HG02970 (cell line): ENCODE measurements around the gene JAZF1.

Experiments used
- ATAC-seq: cut with Tn5 transposase; IDR thresholded peaks from one replicate; pipeline ENCODE4 v1.9.1; 2021; ENCODE audit warnings: mild to moderate bottlenecking, moderate library complexity, moderate number of reproducible peaks; ENCODE audit not compliant: unreplicated experiment, low FRiP score

JAZF1 gene

DNA sequence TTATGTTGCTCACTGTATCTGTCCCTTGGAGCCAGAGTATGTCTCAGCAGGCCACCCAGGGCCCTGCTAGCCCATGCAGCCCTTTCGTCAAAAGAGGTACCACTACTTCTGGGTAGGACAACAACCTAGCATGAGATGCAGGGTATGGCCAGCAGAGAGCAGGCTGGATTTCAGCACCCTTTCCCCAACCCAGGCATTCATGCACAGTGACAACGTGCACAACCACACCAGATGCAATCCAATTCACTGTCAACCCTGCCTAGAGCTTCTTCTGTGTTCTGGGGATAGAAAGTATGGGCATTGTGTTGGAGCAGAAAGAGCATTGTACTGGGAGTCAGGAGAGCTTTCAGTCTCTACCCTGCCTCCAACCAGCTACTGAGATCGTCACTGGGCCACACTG, 37.9 kb downstream of the JAZF1 start:
- no peak for ATAC-seq

DNA sequence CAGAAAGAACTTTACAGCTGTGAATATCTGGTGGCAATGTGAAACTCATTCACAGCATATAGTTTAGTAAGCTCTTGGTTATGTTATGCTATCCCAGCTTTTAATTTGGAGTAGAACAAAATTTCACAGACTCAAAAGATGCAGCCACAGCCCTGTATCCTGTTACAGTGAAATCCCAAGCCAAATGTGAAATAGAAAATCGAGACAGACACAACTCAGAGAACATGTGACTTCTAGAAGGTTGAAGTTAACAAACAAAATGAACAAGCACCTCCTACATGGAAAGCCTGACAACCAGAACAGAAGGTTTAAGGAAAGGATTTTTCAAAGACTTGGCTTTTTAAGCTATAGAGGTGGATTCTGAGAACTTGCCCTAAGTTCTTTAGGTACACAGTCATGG, 39.6 kb downstream of the JAZF1 start:
- ATAC-seq: no peak

DNA sequence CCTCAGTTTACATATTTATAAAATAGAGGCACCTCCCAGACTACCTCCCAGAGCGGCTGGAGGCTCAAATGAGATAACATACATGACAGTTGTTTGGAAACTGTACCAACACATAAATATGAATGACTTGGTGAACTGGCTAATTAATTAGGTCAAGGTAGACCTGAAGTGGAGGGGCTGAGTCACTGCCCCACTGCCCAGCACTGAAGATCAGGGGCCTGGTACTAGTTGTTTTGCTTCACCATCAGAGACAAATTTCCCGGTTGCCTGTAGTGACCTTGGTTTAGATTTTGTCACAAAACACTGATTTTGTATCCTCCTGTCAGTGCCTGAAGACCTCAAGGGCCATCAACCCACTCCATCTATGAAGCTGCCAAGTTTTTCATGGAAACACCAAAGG, 41.8 kb downstream of the JAZF1 start:
- no peak for ATAC-seq

DNA sequence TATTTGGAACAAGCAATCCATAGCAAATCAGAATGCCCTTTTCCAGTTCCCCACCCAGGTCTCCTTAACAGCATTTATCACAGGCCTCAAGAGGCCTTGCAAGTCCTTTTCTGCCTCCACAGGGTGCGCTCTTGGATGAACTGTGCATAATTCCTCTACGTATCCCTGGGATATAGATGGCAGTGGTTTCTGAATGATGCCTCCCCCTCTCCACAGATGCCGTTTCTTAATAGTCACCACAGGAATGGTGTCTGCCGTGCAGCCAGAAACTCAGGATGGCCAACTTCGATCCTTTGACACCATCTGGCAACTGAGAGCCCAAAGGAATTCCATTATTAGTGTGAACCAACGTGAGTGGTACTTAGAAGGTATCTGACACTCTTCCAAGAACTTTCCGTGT, 43.1 kb downstream of the JAZF1 start:
- no peak for ATAC-seq

DNA sequence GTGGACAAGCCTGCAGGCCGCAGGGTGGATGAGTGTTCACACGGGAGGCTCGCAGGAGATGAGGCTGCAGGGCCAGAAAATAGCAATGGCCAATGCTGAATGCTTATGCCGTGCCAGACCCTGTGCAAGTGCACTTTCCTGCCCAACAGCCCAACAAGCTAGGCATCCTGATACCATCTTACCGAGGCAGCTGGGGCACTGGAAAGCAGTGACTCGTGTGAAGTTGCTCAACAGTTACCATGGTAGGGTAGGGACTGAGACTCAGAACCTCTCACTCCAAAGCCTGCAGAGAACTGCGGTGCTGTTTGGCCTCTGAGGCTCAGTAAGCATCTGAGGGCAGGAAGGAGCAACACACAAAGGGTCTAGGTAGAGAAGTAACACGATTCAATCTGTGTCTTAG, 43.7 kb downstream of the JAZF1 start:
- ATAC-seq: no peak

DNA sequence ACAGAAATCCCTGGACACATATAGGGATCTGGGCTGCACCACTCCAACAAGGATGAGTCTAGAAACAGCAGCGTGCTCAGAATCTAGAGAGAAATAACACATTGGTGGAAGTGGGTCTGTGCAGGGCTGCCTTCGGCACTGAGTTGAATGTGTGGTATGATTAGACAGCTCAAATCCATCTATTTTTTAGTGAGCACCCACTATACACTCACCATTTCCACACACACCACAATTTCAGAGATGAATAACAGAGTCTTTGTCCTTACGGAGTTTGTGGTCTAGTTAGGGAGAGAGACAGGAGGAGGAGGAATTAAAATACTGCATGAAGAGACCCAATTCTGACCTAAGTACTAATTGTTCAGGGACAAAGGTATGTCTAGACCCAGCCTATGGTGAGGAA, 44.2 kb downstream of the JAZF1 start:
- ATAC-seq: no peak

DNA sequence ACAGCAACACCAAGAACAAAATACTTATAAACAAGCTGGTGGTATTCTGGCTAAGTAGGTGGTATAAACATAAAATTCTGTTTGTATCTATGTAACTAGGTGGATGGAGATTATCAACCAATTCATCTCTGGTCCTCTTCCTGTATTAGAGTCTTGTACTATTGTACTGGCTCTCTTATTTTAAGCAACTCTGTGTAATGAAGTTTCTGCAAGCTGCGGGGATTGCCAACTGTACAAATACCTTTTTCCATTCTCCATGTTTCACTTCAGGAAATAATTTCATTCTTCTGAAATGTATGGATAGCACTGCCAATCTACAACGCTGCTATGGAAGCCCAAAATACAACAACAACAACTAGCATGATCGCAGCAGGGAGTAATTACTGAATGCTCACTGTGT, 44.8 kb downstream of the JAZF1 start:
- ATAC-seq: no peak

DNA sequence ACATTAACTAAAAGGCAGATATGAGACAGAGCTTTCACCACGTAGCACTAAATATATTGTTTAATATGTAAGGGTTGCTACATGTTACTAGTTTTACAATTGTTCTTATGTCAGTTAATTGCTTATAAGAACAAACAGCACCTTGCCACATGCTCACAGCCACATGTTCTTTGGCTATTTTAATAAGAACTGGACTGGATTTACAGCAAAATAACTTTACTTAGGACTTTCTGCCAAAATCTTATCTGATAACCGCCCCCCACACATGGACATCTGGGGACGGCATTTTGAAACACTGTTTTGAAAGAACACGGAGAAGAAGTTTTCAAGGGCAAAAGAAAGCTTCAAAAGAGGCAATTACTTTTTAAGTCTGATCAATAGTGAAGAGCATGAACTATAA, 45.3 kb downstream of the JAZF1 start:
- ATAC-seq: no peak

- no peak for ATAC-seq
Measured at GRCh38 chr7:28133872-28134271, 46.7 kb downstream of the JAZF1 start.

- no peak for ATAC-seq
Measured at GRCh38 chr7:28132959-28133870, 47.4 kb downstream of the JAZF1 start.

DNA sequence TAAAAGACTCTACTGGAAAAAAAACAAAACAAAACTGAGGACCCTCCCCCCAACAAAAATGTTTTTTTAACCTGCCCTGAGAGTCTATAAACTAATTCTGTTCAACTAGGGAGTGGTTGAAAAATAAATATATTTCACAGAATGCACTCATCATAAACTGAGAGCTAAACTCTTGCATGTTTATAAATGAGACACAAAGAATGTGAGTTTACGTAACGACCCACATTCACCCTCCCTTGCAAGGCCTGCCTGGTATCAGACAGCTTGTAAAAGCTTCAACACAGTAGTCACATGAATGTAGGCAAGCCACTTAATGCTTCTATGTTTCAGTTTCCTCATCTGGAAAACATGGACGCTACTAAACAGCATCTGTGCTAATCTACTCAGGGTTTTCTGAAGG, 50.3 kb downstream of the JAZF1 start:
- ATAC-seq: no peak

- no peak for ATAC-seq
Measured at GRCh38 chr7:28128608-28129007, 52.0 kb downstream of the JAZF1 start.

- no peak for ATAC-seq
Measured at GRCh38 chr7:28126410-28127041, 54.1 kb downstream of the JAZF1 start.

DNA sequence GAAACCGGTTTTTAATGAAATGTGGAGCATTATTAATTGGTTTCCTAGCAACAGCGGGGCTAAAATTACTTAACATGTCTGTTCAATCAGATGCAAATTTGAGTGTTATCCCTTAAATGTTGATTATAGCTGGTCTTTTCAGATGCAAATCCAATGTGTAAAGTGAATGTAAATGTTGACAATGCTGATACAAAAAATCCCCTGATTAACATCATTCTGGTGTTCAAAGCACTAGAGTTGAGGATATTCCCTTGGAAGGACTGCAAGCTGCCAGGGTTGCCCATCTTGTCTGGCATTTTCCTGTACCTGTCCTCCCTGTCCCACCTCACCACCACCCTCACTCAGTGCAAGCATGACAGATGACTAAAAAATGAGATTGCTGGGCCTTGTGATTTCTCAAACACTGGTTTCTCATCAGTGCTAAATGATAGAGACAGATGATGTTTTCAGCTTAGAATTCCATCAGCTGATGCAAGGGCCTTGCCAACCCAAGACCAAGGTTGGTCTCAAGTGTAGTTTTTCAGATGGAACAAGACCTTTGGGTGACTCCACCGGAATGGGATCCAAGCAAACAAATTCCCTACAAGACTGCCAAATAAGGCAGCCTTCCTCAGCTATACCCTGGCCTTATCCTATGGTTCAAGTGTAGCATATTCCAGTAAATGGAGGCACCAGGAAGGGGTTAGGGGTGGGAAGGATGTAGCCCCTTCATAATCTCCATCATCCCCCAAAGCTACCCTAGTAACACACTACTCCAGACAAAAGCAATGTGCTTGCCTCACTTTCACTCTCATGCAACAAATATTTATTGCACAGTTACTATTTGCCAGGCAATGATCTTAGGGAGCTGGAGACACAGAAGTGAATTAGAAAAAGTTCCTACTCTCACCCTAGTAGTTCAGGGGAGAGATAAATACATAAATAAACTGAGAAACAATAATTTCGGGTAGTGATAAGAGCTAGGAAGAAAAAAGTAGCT, 54.9 kb downstream of the JAZF1 start:
- ATAC-seq: no peak

GRCh38 chr7:28124413-28124812, 56.2 kb downstream of the JAZF1 start:
- no peak for ATAC-seq

- no peak for ATAC-seq
Measured at GRCh38 chr7:28123752-28124151, 56.8 kb downstream of the JAZF1 start.

DNA sequence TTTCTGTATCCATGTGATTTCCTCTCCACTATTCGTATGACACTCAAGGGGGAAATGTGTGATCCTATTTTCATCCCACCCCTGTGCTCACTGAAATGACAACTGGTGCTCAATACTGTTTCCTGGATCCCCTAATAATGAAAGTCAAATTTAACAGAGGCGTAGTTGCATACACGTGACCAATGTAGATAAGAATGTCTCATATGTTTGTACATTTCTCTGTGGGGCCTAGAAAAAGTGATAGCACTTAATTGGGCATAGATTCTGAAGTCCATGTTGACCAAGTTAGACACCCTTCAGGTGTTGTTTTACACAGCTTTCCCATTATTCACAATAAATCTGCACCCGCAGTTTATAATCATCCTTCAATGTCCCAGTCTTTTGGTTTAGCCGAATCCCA, 59.1 kb downstream of the JAZF1 start:
- no peak for ATAC-seq

GRCh38 chr7:28116041-28116440, 64.6 kb downstream of the JAZF1 start:
- no peak for ATAC-seq

DNA sequence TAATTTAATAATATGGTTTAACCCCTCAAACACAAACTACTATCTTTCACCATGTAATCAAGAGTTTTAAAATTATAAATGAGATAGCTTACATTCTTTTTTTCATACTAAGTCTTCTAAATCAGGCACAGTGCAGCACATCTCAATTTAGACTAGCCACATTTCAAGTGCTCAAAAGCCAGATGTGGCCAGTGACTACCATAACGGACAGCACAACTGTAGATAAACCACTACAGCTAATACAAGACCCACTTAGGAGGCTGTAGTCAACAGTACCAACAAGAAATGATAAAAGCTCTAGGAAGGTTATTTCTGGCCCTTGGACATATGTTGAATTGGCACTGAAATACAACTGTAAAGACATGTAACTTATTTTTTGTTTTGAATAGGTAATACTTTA, 65.3 kb downstream of the JAZF1 start:
- no peak for ATAC-seq

DNA sequence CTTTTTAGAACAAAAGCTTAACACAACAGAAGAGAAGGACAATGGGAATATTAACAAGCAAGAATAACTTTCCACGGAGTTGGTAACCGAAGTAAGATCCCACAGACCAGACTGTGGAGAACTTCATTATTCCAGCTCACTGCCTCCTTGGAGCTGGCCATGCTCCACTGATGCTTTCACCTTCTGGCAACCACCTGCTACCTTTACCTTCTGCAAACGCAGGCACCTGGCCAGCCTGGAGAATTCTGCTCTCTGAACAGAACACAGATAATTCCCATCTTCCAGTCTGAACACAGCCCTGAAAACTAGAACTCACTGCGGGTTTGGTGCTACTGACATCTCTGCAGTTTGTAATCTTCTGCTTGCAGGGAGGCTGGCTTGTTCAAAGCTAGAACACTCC, 66.5 kb downstream of the JAZF1 start:
- ATAC-seq: no peak
